Stimulated activated naive CD8-positive, alpha-beta T cell treated with anti-CD3 and anti-CD28 coated beads, Interleukin-15, amount 100 ng/mL, for 72 hours (primary cell): ENCODE measurements around the gene TMEM61.

Source experiments
- ATAC-seq: fragments of 150-1000 bp; cut with Tn5 transposase; 2 replicates; pipeline ENCODE4 v1.10.0; 2021; ENCODE audit warnings: mild to moderate bottlenecking, moderate library complexity
- DNase-seq, 2 donors: peaks; one replicate each; pipeline ENCODE4 v3.0.0; 2021 to 2022
- H3K27ac Mint-ChIP-seq, 2 donors: one replicate each; pipeline ENCODE4 v1.8.0; 2022; ENCODE audit warnings: mild to moderate bottlenecking in 2 of 2, mixed read lengths in 2 of 2, moderate library complexity in 2 of 2
- H3K27me3 Mint-ChIP-seq: one replicate; pipeline ENCODE4 v1.8.0; 2022; ENCODE audit warnings: mixed read lengths
- H3K4me1 Mint-ChIP-seq: one replicate; pipeline ENCODE4 v1.8.0; 2022; ENCODE audit warnings: mild to moderate bottlenecking, mixed read lengths
- H3K4me3 Mint-ChIP-seq, 2 donors: one replicate each; pipeline ENCODE4 v1.8.0; 2022; ENCODE audit warnings: mild to moderate bottlenecking in 2 of 2, mixed read lengths in 2 of 2, moderate library complexity in 1 of 2
- H3K9me3 Mint-ChIP-seq, 2 donors: one replicate each; pipeline ENCODE4 v1.8.0; 2022; ENCODE audit warnings: mixed read lengths in 2 of 2

The TMEM61 gene

GRCh38 chr1:54998677-54999076 lies 18.2 kb downstream of the TMEM61 start, which contains the start of gene BSND:
Gene BSND, plus strand, starts transcription at chr1:54998933. Its CDS starts 254 bp downstream, at chr1:54999187.
- ATAC-seq (no peak), DNase-seq (no peak)
- H3K9me3 Mint-ChIP-seq: no peaks in the 10 kb centered on the region
- H3K27ac Mint-ChIP-seq: no peak within 1 kb of the TSS
- H3K4me1 Mint-ChIP-seq: peaks cover 22% of the 10 kb centered on the region
- no peak within 1 kb of the TSS for H3K4me3 Mint-ChIP-seq
- peaks cover 43% of the 10 kb centered on the region for H3K27me3 Mint-ChIP-seq

GRCh38 chr1:55000110-55001085 lies 20.0 kb downstream of the TMEM61 start:
- Mint-ChIP-seq H3K27ac (no peak overlapping the region), H3K4me3 (no peak overlapping the region), H3K27me3 (peaks cover 26% of the 10 kb centered on the region), H3K9me3 (no peaks in the 10 kb centered on the region), H3K4me1 (peaks cover 20% of the 10 kb centered on the region)
- ATAC-seq (no peak), DNase-seq (no peak)

GRCh38 chr1:55001311-55001710 lies 20.9 kb downstream of the TMEM61 start:
- Mint-ChIP-seq H3K9me3 (no peaks in the 10 kb centered on the region), H3K4me3 (no peak overlapping the region), H3K4me1 (peaks cover 11% of the 10 kb centered on the region), H3K27me3 (peaks cover 17% of the 10 kb centered on the region), H3K27ac (no peak overlapping the region)
- no peak for ATAC-seq
- no peak for DNase-seq

- ATAC-seq (no peak), DNase-seq (no peak)
- H3K27ac Mint-ChIP-seq: no peak overlapping the region
- H3K27me3 Mint-ChIP-seq: peaks cover 3% of the 10 kb centered on the region
- no peaks in the 10 kb centered on the region for H3K9me3 Mint-ChIP-seq
- no peak overlapping the region for H3K4me3 Mint-ChIP-seq
- no peaks in the 10 kb centered on the region for H3K4me1 Mint-ChIP-seq
Measured at GRCh38 chr1:55002686-55003085, 22.3 kb downstream of the TMEM61 start.

- ATAC-seq (no peak), DNase-seq (no peak)
- H3K4me1 Mint-ChIP-seq: no peaks in the 10 kb centered on the region
- no peak overlapping the region for H3K4me3 Mint-ChIP-seq
- H3K9me3 Mint-ChIP-seq: no peaks in the 10 kb centered on the region
- no peak overlapping the region for H3K27ac Mint-ChIP-seq
- no peaks in the 10 kb centered on the region for H3K27me3 Mint-ChIP-seq
Measured at GRCh38 chr1:55005351-55006140, 25.1 kb downstream of the TMEM61 start.

- Mint-ChIP-seq H3K9me3 (no peaks in the 10 kb centered on the region), H3K27ac (no peak overlapping the region), H3K4me3 (no peak overlapping the region), H3K27me3 (no peaks in the 10 kb centered on the region), H3K4me1 (no peaks in the 10 kb centered on the region)
- ATAC-seq: no peak
- no peak for DNase-seq
Measured at GRCh38 chr1:55006931-55007330, 26.5 kb downstream of the TMEM61 start.

- DNase-seq (no peak), ATAC-seq (no peak)
- no peak overlapping the region for H3K4me3 Mint-ChIP-seq
- no peaks in the 10 kb centered on the region for H3K27me3 Mint-ChIP-seq
- no peaks in the 10 kb centered on the region for H3K4me1 Mint-ChIP-seq
- H3K27ac Mint-ChIP-seq: no peak overlapping the region
- no peaks in the 10 kb centered on the region for H3K9me3 Mint-ChIP-seq
Measured at GRCh38 chr1:55007625-55008024, 27.2 kb downstream of the TMEM61 start.

- ATAC-seq (peak; percentile 6), DNase-seq (no peak)
- Mint-ChIP-seq H3K4me3 (no peak overlapping the region), H3K4me1 (no peaks in the 10 kb centered on the region), H3K27ac (peak overlapping the region in 1 of 2 donors; percentile 27), H3K27me3 (peaks cover 19% of the 10 kb centered on the region), H3K9me3 (no peaks in the 10 kb centered on the region)
Measured at GRCh38 chr1:55010194-55010886, 29.9 kb downstream of the TMEM61 start.

- peak; percentile 52 for ATAC-seq
Measured at GRCh38 chr1:55010887-55011217, 30.4 kb downstream of the TMEM61 start.

GRCh38 chr1:55012661-55013060 lies 32.2 kb downstream of the TMEM61 start:
- ATAC-seq (no peak), DNase-seq (no peak)
- H3K27ac Mint-ChIP-seq: no peak overlapping the region
- no peak overlapping the region for H3K4me3 Mint-ChIP-seq
- no peaks in the 10 kb centered on the region for H3K9me3 Mint-ChIP-seq
- H3K4me1 Mint-ChIP-seq: no peaks in the 10 kb centered on the region
- peaks cover 26% of the 10 kb centered on the region for H3K27me3 Mint-ChIP-seq

More at GRCh38 chr1:55010887-55011217, 30.4 kb downstream of the TMEM61 start:
- Mint-ChIP-seq H3K4me3 (no peak overlapping the region), H3K27ac (no peak overlapping the region), H3K27me3 (peaks cover 24% of the 10 kb centered on the region), H3K4me1 (no peaks in the 10 kb centered on the region), H3K9me3 (no peaks in the 10 kb centered on the region)
- DNase-seq: no peak

- H3K27me3 Mint-ChIP-seq: peaks cover 26% of the 10 kb centered on the region
- H3K27ac Mint-ChIP-seq: no peak overlapping the region
Measured at GRCh38 chr1:55015123-55015522, 34.7 kb downstream of the TMEM61 start.

GRCh38 chr1:55015731-55016620 lies 35.5 kb downstream of the TMEM61 start:
- Mint-ChIP-seq H3K27me3 (peaks cover 26% of the 10 kb centered on the region), H3K4me3 (no peak overlapping the region), H3K9me3 (no peaks in the 10 kb centered on the region), H3K27ac (peak overlapping the region in 1 of 2 donors; percentile 31), H3K4me1 (no peaks in the 10 kb centered on the region)
- ATAC-seq: no peak
- no peak for DNase-seq

More at GRCh38 chr1:55015123-55015522, 34.7 kb downstream of the TMEM61 start:
- no peak overlapping the region for H3K4me3 Mint-ChIP-seq
- H3K9me3 Mint-ChIP-seq: no peaks in the 10 kb centered on the region
- DNase-seq (no peak), ATAC-seq (no peak)
- no peaks in the 10 kb centered on the region for H3K4me1 Mint-ChIP-seq

GRCh38 chr1:55018395-55018794 lies 38.0 kb downstream of the TMEM61 start:
- Mint-ChIP-seq H3K4me1 (no peaks in the 10 kb centered on the region), H3K27me3 (peaks cover 26% of the 10 kb centered on the region), H3K27ac (no peak overlapping the region), H3K9me3 (no peaks in the 10 kb centered on the region), H3K4me3 (no peak overlapping the region)
- DNase-seq (no peak), ATAC-seq (no peak)

- DNase-seq (peak; percentile 66 to 73), ATAC-seq (peak; percentile 99)
- H3K4me3 Mint-ChIP-seq: no peak overlapping the region
- H3K27me3 Mint-ChIP-seq: no peaks in the 10 kb centered on the region
- H3K27ac Mint-ChIP-seq: no peak overlapping the region
- no peaks in the 10 kb centered on the region for H3K4me1 Mint-ChIP-seq
- no peaks in the 10 kb centered on the region for H3K9me3 Mint-ChIP-seq
Measured at GRCh38 chr1:55021942-55022546, 41.6 kb downstream of the TMEM61 start.
